Astrocyte (in vitro differentiated cells and primary cell): ENCODE measurements around the gene UBE2D2.

ENCODE experiments used
- EZH2 ChIP-seq: IDR thresholded peaks from 2 replicates; pipeline ENCODE4 v1.6.1; 2012; ENCODE audit warnings: mild to moderate bottlenecking, low read length, inconsistent platforms; ENCODE audit not compliant: insufficient read depth
- TF ChIP-seq, protein P1 (sequence below): IDR thresholded peaks from 2 replicates; pipeline ENCODE4 v1.5.1; 2011; ENCODE audit warnings: low read depth, mild to moderate bottlenecking, inconsistent platforms, low read length, moderate library complexity; ENCODE audit not compliant: insufficient read depth

DNA sequence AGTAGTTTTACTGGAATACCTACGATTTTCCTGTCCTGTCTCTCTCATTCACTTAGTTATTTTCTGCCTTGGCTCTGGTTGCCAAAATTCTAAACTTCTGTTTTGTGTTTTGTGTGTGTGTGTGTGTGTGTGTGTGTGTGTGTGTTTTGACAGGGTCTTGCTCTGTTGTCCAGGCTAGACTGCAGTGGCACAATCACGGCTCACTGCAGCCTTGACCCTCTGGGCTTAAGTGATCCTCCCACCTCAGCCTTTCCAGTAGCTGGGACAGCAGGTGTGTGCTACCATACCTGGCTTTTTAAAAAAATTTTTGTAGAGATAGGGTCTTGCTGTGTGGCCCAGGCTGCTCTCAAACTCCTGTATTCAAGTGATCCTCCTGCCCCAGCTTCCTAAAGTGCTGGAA lies 17.2 kb downstream of the UBE2D2 start:
- TF ChIP-seq EZH2 = no peak
- TF ChIP-seq, protein P1, sequence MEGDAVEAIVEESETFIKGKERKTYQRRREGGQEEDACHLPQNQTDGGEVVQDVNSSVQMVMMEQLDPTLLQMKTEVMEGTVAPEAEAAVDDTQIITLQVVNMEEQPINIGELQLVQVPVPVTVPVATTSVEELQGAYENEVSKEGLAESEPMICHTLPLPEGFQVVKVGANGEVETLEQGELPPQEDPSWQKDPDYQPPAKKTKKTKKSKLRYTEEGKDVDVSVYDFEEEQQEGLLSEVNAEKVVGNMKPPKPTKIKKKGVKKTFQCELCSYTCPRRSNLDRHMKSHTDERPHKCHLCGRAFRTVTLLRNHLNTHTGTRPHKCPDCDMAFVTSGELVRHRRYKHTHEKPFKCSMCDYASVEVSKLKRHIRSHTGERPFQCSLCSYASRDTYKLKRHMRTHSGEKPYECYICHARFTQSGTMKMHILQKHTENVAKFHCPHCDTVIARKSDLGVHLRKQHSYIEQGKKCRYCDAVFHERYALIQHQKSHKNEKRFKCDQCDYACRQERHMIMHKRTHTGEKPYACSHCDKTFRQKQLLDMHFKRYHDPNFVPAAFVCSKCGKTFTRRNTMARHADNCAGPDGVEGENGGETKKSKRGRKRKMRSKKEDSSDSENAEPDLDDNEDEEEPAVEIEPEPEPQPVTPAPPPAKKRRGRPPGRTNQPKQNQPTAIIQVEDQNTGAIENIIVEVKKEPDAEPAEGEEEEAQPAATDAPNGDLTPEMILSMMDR = no peak
